ENCODE measurements around the gene ZDHHC20. TPM values are rescaled to one million over a fixed set of nuclear protein-coding genes. Genes with fewer than 3 reads are reported as not detected.

ZDHHC20 gene
- total RNA-seq, 1 donor from 2014 or later = 175 TPM

DNA sequence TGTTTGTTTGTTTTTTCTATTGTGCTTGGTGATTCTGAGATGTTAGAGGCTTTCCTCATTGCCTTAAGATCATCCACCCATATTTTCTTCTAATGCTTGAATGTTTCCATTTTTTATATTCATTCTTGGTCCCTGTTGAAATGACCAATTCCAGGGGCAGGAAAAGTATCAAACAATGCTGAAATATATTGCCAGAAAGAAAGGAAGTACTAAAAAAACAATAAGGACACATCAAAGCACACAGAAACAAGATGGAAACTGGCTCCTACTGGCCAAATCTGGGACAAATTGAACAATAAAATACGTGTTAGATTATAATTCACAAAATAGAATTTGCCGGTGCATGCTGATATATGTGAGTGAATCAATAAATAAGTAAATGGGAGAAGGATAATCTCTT, 23.9 kb downstream of the ZDHHC20 start:
- Histone ChIP-seq H3K36me3 (no peaks in the 10 kb centered on the region), H3K4me2 (no peak overlapping the region), H3K4me1 (no peaks in the 10 kb centered on the region), H3K79me2 (ENCODE audit: low read depth) (peaks cover 98% of the 10 kb centered on the region), H4K20me1 (ENCODE audit: low read depth) (no peaks in the 10 kb centered on the region), H3K9me3 (ENCODE audit: low read depth) (no peaks in the 10 kb centered on the region), H3K4me3 (no peak overlapping the region), H3F3A (ENCODE audit: low read depth) (peaks cover 4% of the 10 kb centered on the region), H3K9ac (no peak overlapping the region), H2AFZ (replicated peaks) (no peak overlapping the region), H3K27me3 (no peaks in the 10 kb centered on the region), H3K27ac (no peak overlapping the region)
- Mint-ChIP-seq H3K27me3 (ENCODE audit: insufficient read depth, low read depth) (no peaks in the 10 kb centered on the region), H3K9me3 (peaks cover 74% of the 10 kb centered on the region), H3K36me3 (peaks cover 57% of the 10 kb centered on the region), H3K4me1 (no peaks in the 10 kb centered on the region), H3K4me3 (no peak overlapping the region), H3K27ac (no peak overlapping the region)
- TF ChIP-seq EZH2 (IDR thresholded peaks at IDR 0.05) (no peak), EZH2phosphoT487 (IDR thresholded peaks at IDR 0.05) (no peak)
- TF ChIP-seq, protein P1, sequence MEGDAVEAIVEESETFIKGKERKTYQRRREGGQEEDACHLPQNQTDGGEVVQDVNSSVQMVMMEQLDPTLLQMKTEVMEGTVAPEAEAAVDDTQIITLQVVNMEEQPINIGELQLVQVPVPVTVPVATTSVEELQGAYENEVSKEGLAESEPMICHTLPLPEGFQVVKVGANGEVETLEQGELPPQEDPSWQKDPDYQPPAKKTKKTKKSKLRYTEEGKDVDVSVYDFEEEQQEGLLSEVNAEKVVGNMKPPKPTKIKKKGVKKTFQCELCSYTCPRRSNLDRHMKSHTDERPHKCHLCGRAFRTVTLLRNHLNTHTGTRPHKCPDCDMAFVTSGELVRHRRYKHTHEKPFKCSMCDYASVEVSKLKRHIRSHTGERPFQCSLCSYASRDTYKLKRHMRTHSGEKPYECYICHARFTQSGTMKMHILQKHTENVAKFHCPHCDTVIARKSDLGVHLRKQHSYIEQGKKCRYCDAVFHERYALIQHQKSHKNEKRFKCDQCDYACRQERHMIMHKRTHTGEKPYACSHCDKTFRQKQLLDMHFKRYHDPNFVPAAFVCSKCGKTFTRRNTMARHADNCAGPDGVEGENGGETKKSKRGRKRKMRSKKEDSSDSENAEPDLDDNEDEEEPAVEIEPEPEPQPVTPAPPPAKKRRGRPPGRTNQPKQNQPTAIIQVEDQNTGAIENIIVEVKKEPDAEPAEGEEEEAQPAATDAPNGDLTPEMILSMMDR (IDR thresholded peaks at IDR 0.05) = no peak
- DNase-seq (ENCODE audit: low spot score) = no peak

DNA sequence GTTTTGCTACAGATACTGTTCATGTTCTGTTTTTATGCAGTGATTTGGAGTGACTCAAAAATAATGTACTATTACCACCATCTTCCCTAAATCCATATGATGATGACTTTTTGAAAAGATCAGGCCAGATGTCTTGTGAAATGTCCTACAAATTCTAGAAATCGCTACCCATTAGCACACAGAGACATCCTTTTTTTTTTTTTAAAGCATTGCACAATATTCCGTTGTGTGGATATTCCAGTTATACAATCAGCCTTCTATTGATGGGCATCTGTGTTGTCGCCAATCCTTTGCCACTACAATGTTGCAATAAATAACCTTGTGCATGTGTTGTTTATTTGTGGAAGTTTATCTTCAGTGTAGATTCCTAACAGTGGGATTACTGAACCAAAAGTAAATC, 24.5 kb downstream of the ZDHHC20 start:
- Histone ChIP-seq H3K27ac (no peak overlapping the region), H2AFZ (replicated peaks) (no peak overlapping the region), H3K9me3 (ENCODE audit: low read depth) (peaks cover 2% of the 10 kb centered on the region), H3K36me3 (peaks cover 2% of the 10 kb centered on the region), H3K4me2 (no peak overlapping the region), H3K27me3 (no peaks in the 10 kb centered on the region), H4K20me1 (ENCODE audit: low read depth) (no peaks in the 10 kb centered on the region), H3F3A (ENCODE audit: low read depth) (peaks cover 4% of the 10 kb centered on the region), H3K9ac (no peak overlapping the region), H3K79me2 (ENCODE audit: low read depth) (peaks cover 97% of the 10 kb centered on the region), H3K4me1 (no peaks in the 10 kb centered on the region), H3K4me3 (no peak overlapping the region)
- Mint-ChIP-seq H3K9me3 (peaks cover 78% of the 10 kb centered on the region), H3K27ac (no peak overlapping the region), H3K4me3 (no peak overlapping the region), H3K27me3 (ENCODE audit: insufficient read depth, low read depth) (no peaks in the 10 kb centered on the region), H3K36me3 (peaks cover 62% of the 10 kb centered on the region), H3K4me1 (no peaks in the 10 kb centered on the region)
- no peak for DNase-seq (ENCODE audit: low spot score)
- TF ChIP-seq, protein P1 (IDR thresholded peaks at IDR 0.05) = no peak
- TF ChIP-seq EZH2phosphoT487 (IDR thresholded peaks at IDR 0.05) = no peak
- no peak for TF ChIP-seq EZH2 (IDR thresholded peaks at IDR 0.05)

DNA sequence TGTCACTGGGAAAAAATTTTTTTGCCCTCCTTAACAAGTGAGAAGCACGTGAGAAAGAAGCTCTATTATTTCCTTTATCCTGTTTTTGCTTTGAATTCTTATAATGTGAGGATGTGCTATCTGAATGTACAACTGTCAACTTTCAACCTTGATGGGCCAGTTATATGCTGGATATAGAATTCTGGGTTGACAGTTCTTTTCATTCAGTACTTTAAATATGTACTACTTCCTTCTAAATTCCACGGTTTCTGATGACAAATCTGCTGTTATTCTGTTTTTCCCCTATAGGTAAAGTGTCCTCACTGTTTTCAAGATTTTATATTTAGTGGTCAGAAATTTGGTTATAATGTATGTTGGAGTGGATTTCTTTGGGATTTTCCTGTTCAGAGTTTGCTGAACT, 29.9 kb downstream of the ZDHHC20 start:
- Mint-ChIP-seq H3K27ac (no peak overlapping the region), H3K9me3 (peaks cover 54% of the 10 kb centered on the region), H3K4me1 (no peaks in the 10 kb centered on the region), H3K36me3 (peaks cover 44% of the 10 kb centered on the region), H3K4me3 (no peak overlapping the region), H3K27me3 (ENCODE audit: insufficient read depth, low read depth) (no peaks in the 10 kb centered on the region)
- no peak for TF ChIP-seq EZH2phosphoT487 (IDR thresholded peaks at IDR 0.05)
- TF ChIP-seq EZH2 (IDR thresholded peaks at IDR 0.05) = no peak
- TF ChIP-seq, protein P1 (IDR thresholded peaks at IDR 0.05) = no peak
- H3K9me3 ChIP-seq (ENCODE audit: low read depth) = peaks cover 9% of the 10 kb centered on the region
- H3F3A ChIP-seq (ENCODE audit: low read depth) = peaks cover 4% of the 10 kb centered on the region
- no peaks in the 10 kb centered on the region for H3K4me1 ChIP-seq
- no peak overlapping the region for H3K4me2 ChIP-seq
- H3K27me3 ChIP-seq = no peaks in the 10 kb centered on the region
- DNase-seq (ENCODE audit: low spot score) = no peak
- H3K27ac ChIP-seq = no peak overlapping the region
- H3K36me3 ChIP-seq = peaks cover 6% of the 10 kb centered on the region
- no peak overlapping the region for H3K4me3 ChIP-seq
- H4K20me1 ChIP-seq (ENCODE audit: low read depth) = no peaks in the 10 kb centered on the region
- H3K9ac ChIP-seq = no peak overlapping the region
- H2AFZ ChIP-seq (replicated peaks) = no peak overlapping the region
- H3K79me2 ChIP-seq (ENCODE audit: low read depth) = peaks cover 90% of the 10 kb centered on the region

Measured in neural progenitor cell (in vitro differentiated cells).